ENCODE results near the gene CNOT1.
"Not testable (repeated sequence)": the region's sequence is repeated elsewhere in the genome, so short reads cannot be mapped to it uniquely, and the experiment has no call there.

DNA sequence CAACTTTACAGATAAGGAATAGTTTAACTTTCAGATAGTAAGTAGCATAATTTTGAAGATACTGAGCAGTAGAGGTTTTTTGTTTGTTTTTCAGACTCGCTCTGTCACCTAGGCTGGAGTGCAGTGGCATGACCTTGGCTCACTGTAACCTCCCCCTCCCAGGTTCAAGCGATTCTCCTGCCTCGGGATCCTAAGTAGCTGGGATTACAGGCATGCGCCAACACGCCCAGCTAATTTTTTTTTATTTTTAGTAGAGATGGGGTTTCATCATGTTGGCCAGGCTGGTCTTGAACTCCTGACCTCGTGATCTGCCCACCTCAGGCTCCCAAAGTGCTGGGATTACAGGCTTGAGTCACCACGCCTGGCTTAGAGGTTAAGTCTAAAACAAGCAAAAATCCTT is 16.7 kb downstream of the CNOT1 start:
- TF ChIP-seq, protein P1, sequence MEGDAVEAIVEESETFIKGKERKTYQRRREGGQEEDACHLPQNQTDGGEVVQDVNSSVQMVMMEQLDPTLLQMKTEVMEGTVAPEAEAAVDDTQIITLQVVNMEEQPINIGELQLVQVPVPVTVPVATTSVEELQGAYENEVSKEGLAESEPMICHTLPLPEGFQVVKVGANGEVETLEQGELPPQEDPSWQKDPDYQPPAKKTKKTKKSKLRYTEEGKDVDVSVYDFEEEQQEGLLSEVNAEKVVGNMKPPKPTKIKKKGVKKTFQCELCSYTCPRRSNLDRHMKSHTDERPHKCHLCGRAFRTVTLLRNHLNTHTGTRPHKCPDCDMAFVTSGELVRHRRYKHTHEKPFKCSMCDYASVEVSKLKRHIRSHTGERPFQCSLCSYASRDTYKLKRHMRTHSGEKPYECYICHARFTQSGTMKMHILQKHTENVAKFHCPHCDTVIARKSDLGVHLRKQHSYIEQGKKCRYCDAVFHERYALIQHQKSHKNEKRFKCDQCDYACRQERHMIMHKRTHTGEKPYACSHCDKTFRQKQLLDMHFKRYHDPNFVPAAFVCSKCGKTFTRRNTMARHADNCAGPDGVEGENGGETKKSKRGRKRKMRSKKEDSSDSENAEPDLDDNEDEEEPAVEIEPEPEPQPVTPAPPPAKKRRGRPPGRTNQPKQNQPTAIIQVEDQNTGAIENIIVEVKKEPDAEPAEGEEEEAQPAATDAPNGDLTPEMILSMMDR (IDR thresholded peaks at IDR 0.05; ENCODE audit: low read length) = not testable (repeated sequence)
- not testable (repeated sequence) for TF ChIP-seq EZH2 (optimal IDR thresholded peaks at IDR 0.05; ENCODE audit: low read depth, low read length); EZH2phosphoT487 (IDR thresholded peaks at IDR 0.05; ENCODE audit: low read length)

Data from MM.1S (cell line).